GM12875 (cell line): Measurements from ENCODE around the gene NOX4.

Source experiments
- H3K4me3 ChIP-seq: one replicate; pipeline ENCODE4 v1.5.1; 2011; ENCODE audit warnings: low read depth, low read length, control low read depth
- CTCF ChIP-seq: IDR thresholded peaks from 2 replicates; pipeline ENCODE4 v1.5.1; 2011; ENCODE audit warnings: low read depth, mild to moderate bottlenecking, control low read depth, inconsistent platforms, low read length, moderate library complexity, borderline replicate concordance; ENCODE audit not compliant: insufficient read depth

NOX4 gene

DNA sequence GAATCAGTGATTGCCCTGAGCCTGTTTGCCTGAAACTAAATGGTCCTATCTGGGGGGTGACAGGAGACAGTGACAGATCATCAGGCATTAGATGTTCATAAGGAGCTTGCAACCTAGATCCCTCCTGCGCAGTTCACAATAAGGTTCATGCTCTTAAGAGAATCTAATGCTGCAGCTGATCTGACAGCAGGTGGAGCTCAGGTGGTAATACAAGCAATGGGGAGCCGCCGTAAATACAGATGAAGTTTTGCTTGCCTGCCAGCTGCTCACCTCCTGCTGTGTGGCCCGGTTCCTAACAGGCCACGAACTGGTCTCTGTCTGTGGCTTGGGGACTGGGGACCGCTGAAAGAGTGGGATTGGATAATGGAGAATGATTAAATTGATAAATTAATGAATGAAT lies 14.0 kb downstream of the NOX4 start:
- TF ChIP-seq CTCF, result no peak
- no peak overlapping the region for H3K4me3 ChIP-seq

DNA sequence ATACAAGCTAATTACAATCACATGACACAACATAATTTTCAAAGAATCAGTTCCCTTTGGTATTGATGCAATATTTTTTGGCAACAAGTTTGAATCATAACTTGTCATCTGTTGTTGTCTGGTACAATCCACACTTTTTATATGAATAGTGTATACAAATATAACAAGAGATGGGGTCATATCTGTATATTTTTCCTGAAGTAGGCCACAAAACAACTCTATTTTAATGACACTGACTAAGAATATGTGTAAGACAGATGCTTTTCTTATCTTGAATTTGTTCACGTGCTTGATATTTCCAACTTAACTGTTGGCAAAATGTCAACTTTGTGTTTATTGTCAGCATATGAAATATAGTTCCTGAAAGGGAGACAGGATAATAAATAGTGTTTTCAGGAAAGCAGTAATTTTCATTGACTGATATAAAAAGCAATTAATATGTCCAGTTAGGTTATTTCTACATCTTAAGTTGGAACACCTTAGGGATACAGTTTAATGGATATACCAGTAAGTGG lies 27.9 kb downstream of the NOX4 start:
- no peak overlapping the region for H3K4me3 ChIP-seq
- no peak for TF ChIP-seq CTCF

GRCh38 chr11:89458716-89459115 lies 32.5 kb downstream of the NOX4 start:
- no peak for TF ChIP-seq CTCF
- no peak overlapping the region for H3K4me3 ChIP-seq

DNA sequence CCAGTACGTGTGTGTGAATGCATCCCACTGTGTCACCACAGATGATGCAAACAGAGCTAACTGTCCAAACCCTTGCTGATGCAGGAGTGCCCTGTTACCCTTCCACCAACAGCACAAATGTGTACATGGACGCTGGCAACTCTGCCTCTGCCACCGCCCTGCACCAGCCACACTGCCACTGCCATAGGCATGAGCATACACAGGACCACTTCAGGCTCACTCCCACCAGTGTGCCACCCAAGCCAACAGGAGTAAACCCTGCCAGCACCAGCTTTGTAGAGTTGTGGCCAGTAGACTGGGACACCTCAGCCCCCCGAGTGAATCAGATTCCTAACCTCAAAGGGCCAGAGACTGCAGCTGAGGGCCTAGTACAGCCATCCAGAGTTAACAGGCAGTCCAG lies 34.0 kb downstream of the NOX4 start:
- H3K4me3 ChIP-seq, result no peak overlapping the region
- TF ChIP-seq CTCF, result no peak

- TF ChIP-seq CTCF, result no peak
- no peak overlapping the region for H3K4me3 ChIP-seq
Observed at GRCh38 chr11:89456681-89457080, 34.5 kb downstream of the NOX4 start.

DNA sequence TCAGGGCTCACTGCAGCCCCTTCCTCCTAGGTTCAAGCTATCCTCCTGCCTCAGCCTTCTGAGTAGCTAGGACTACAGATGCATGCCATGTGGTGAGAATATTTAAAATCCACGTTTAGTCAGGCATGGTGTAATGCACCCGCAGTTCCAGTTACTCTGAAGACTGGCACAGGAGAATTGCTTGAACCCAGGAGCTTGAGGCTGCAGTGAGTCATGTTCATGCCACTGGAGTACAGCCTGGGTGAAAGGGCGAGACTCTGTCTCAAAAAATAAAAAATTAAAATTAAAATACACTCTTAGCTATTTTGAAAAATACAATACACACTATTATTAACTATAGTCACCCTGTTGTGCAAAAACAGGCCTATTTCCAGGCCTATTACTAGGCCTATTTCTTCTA lies 38.4 kb downstream of the NOX4 start:
- TF ChIP-seq CTCF, result no peak
- H3K4me3 ChIP-seq, result no peak overlapping the region

DNA sequence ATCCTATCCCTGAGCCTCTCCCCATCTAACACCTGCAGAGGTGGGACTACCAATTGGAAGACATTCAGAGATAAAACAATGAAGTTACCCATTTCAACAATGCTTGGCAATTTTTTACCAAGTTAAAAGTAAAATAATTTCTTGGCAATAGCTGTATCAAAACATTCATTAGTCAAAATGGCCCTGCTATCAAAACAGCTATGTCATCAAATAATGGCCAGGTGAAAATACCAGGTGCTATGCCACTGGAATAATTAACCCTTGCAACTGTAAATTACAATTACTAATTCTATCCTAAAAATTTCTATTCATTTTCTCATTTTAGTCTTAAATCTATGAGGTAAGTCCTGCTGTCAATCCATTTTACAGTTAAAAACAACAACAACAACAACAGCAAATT lies 43.3 kb downstream of the NOX4 start:
- no peak for TF ChIP-seq CTCF
- no peak overlapping the region for H3K4me3 ChIP-seq
